ENCODE results near the gene TAF4B. TPM values are rescaled to one million over a fixed set of nuclear protein-coding genes. Genes with fewer than 3 reads are reported as not detected.

TAF4B gene
- total RNA-seq, 4 donors from 2014 or later, result 5.2 to 14.1 (median 8.1) TPM

DNA sequence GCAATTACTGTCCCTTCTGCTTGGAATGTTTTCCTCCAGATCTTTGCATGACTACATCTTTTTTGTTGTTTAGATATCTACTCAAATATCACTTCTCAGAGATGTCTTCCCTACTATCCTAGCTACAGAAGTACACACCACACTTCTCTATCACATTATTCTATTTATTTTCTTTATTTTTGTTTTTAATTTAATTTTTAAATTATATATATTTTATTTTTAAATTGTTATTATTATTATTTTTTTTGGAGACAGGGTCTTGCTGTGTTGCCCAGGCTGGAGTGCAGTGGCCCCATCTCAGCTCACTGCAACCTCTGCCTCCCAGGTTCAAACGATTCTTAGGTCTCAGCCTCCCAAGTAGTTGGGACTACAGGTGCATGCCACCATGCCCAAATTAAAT is 106.7 kb downstream of the TAF4B start:
- intact Hi-C loops (cut with DNase I), result no loop called here
- H3K27me3 ChIP-seq, result no peaks in the 10 kb centered on the region
- H3K9me3 ChIP-seq, result no peaks in the 10 kb centered on the region
- peaks cover 10 to 34% (median 27%) of the 10 kb centered on the region in 4 donors for H3K4me1 ChIP-seq
- DNase-seq (ENCODE audit: extremely low spot score), result no peak
- H3K36me3 ChIP-seq, result peaks cover 0 to 28% (median 0%) of the 10 kb centered on the region in 4 donors
- H3K4me3 ChIP-seq, result no peak overlapping the region
- WGBS, result 96% methylated on average over 1 of the region's 1 CpG
- H3K27ac ChIP-seq (replicated peaks in 1 of 4), result no peak overlapping the region
- TF ChIP-seq POLR2A (IDR thresholded peaks at IDR 0.05; ENCODE audit: low read depth) (no peak), POLR2AphosphoS5 (IDR thresholded peaks at IDR 0.05) (no peak), EP300 (IDR thresholded peaks at IDR 0.05) (no peak)
- TF ChIP-seq, protein P1, sequence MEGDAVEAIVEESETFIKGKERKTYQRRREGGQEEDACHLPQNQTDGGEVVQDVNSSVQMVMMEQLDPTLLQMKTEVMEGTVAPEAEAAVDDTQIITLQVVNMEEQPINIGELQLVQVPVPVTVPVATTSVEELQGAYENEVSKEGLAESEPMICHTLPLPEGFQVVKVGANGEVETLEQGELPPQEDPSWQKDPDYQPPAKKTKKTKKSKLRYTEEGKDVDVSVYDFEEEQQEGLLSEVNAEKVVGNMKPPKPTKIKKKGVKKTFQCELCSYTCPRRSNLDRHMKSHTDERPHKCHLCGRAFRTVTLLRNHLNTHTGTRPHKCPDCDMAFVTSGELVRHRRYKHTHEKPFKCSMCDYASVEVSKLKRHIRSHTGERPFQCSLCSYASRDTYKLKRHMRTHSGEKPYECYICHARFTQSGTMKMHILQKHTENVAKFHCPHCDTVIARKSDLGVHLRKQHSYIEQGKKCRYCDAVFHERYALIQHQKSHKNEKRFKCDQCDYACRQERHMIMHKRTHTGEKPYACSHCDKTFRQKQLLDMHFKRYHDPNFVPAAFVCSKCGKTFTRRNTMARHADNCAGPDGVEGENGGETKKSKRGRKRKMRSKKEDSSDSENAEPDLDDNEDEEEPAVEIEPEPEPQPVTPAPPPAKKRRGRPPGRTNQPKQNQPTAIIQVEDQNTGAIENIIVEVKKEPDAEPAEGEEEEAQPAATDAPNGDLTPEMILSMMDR (IDR thresholded peaks at IDR 0.05), result no peak

DNA sequence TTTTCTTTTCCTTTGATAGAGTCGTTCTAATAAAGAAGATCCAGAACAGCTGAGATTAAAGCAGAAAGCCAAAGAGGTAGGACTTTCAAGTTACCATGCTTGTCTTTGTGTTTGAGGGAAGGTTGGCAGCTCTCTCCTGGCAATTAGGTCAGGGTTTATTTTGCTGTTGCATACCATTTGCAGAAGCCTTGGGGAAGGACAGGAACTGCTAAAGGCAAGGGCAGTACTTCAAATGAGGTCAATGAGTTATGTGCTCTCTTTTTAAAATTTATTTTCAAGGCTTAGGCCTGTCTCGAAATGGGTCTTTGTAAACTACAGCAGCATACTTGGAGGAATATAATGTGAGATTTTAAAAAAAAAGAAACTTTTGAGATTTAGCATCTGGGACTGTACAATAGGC is 108.9 kb downstream of the TAF4B start:
- Histone ChIP-seq H3K36me3 (peaks cover 0 to 9% (median 0%) of the 10 kb centered on the region in 4 donors), H3K27ac (replicated peaks in 1 of 4) (peak overlapping the region; percentile 32 to 58 (median 38)), H3K4me3 (no peak overlapping the region), H3K27me3 (no peaks in the 10 kb centered on the region), H3K9me3 (no peaks in the 10 kb centered on the region), H3K4me1 (peaks cover 10 to 34% (median 27%) of the 10 kb centered on the region in 4 donors)
- intact Hi-C loops (cut with DNase I), result no loop called here
- WGBS, result 42% methylated on average over 2 of the region's 2 CpGs
- DNase-seq (ENCODE audit: extremely low spot score), result no peak
- no peak for TF ChIP-seq POLR2A (IDR thresholded peaks at IDR 0.05; ENCODE audit: low read depth)
- no peak for TF ChIP-seq POLR2AphosphoS5 (IDR thresholded peaks at IDR 0.05)
- no peak for TF ChIP-seq EP300 (IDR thresholded peaks at IDR 0.05)
- TF ChIP-seq, protein P1 (IDR thresholded peaks at IDR 0.05), result no peak

DNA sequence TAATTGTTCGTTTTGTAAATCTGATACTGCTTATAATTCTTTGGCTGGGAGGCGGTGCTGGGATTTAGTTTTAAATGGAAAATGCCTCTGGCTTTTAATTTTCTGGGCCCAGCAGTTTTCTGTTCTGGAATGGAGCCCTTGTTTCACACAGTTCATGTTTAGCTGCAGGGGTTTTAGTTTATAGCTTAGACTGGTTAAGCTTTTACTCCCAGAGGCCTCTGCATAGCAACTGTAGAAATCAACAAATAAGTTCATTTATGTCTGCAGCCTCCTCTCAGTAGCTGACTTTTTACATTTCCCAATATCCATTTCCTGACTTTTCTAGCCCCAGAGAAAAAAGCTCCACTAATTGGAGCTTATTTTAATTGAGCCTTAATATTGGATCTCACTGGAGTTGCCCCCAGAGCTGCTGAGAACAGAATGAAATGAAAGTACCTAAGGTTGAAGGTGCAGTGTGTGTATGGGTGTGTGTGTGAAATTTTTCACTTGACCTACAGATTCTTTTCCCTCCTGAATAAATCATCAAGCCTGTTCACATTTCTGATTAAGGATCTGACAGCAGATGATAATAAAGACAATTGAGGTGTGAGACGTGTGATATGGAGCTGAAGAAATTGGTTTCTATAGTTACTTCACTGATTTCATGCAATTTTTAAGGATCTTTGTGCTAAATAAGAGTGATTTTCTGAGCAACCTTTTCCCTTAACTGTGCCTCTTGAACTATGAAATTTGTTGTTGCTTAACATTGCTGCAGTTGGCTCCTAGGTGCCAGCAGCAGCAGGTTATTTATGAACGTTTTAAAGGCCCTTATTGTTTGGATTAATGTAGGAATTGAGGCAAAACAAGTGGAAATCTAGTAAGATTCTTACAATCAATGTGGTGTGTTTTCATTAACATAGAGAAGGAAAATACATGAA is 109.6 kb downstream of the TAF4B start:
- peaks cover 10 to 34% (median 27%) of the 10 kb centered on the region in 4 donors for H3K4me1 ChIP-seq
- no peak overlapping the region for H3K4me3 ChIP-seq
- H3K27me3 ChIP-seq, result no peaks in the 10 kb centered on the region
- no peak for DNase-seq (ENCODE audit: extremely low spot score)
- 30% methylated on average over 4 of the region's 4 CpGs for WGBS
- H3K36me3 ChIP-seq, result peaks cover 0 to 7% (median 0%) of the 10 kb centered on the region in 4 donors
- TF ChIP-seq, protein P1 (IDR thresholded peaks at IDR 0.05), result no peak
- TF ChIP-seq POLR2AphosphoS5 (IDR thresholded peaks at IDR 0.05), result no peak
- TF ChIP-seq EP300 (IDR thresholded peaks at IDR 0.05), result no peak
- no peak for TF ChIP-seq POLR2A (IDR thresholded peaks at IDR 0.05; ENCODE audit: low read depth)
- intact Hi-C loops (cut with DNase I), result no loop called here
- H3K9me3 ChIP-seq, result no peaks in the 10 kb centered on the region
- H3K27ac ChIP-seq (replicated peaks in 1 of 4), result peak overlapping the region; percentile 32 to 58 (median 38)

DNA sequence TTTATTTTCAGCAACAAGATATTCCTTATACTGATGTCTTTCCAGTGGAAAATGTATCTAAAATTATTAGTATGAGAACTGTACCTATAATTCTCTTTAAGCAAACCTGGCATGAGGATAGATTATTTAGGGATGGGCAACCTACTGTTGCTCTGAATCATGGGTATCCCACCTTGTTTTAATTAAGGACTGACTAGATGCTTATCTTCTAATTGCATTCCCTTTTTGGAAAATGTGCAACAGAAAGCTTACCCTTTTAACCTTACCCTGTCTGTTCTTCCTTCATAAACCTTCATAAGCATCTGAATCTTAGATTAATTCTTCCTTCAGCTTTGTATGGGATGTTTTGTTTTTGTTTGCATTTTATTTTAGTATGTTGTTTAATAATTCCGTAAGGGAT is 110.3 kb downstream of the TAF4B start:
- Histone ChIP-seq H3K36me3 (peaks cover 0 to 7% (median 0%) of the 10 kb centered on the region in 4 donors), H3K27me3 (no peaks in the 10 kb centered on the region), H3K4me3 (no peak overlapping the region), H3K9me3 (no peaks in the 10 kb centered on the region), H3K4me1 (peaks cover 10 to 34% (median 27%) of the 10 kb centered on the region in 4 donors), H3K27ac (replicated peaks in 1 of 4) (peak overlapping the region in 3 of 4 donors; percentile 32 to 58 (median 37))
- intact Hi-C loops (cut with DNase I), result no loop called here
- TF ChIP-seq, protein P1 (IDR thresholded peaks at IDR 0.05), result no peak
- TF ChIP-seq POLR2A (IDR thresholded peaks at IDR 0.05; ENCODE audit: low read depth) (no peak), EP300 (IDR thresholded peaks at IDR 0.05) (no peak), POLR2AphosphoS5 (IDR thresholded peaks at IDR 0.05) (no peak)
- WGBS, result 62% methylated on average over 1 of the region's 1 CpG
- no peak for DNase-seq (ENCODE audit: extremely low spot score)
